Upper lobe of left lung (tissue), 4 donors: Measurements from ENCODE around the gene TSPEAR.
"Not testable (repeated sequence)": the region's sequence is repeated elsewhere in the genome, so short reads cannot be mapped to it uniquely, and the experiment has no call there.

Experiments
- CTCF ChIP-seq, 6 experiments: fragments of 450-650 bp in 4 of 6; fragments of 200-600 bp in 2 of 6; sonication (generic) in 2 of 6; IDR thresholded peaks; one replicate each; pipeline ENCODE4 v1.5.1; 2016 to 2019; ENCODE audit warnings: antibody characterized with exemption in 6 of 6
- POLR2A ChIP-seq, 4 donors: fragments of 450-650 bp; IDR thresholded peaks; one replicate each; pipeline ENCODE4 v1.5.1; 2016 to 2017; ENCODE audit warnings: antibody characterized with exemption in 4 of 4, mild to moderate bottlenecking in 2 of 4

DNA sequence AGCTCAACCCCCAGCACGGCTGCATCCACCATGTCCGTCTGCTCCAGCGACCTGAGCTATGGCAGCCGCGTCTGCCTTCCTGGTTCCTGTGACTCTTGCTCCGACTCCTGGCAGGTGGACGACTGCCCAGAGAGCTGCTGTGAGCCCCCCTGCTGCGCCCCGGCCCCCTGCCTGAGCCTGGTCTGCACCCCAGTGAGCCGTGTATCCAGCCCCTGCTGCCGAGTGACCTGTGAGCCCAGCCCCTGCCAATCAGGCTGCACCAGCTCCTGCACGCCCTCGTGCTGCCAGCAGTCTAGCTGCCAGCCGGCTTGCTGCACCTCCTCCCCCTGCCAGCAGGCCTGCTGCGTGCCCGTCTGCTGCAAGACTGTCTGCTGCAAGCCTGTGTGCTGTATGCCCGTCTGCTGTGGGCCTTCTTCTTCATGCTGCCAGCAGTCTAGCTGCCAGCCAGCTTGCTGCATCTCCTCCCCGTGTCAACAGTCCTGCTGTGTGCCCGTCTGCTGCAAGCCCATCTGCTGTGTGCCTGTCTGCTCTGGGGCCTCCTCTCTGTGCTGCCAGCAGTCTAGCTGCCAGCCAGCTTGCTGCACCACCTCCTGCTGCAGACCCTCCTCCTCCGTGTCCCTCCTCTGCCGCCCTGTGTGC is 14.1 kb downstream of the TSPEAR start, which contains the start of gene KRTAP10-12:
- TF ChIP-seq CTCF, POLR2A (IDR thresholded peaks at IDR 0.05): not testable (repeated sequence)
